ENCODE results near the gene PHF12. TPM values are rescaled to one million over a fixed set of nuclear protein-coding genes. Genes with fewer than 3 reads are reported as not detected.

PHF12 gene
- total RNA-seq, 1 donor from 2014 or later: 54.5 TPM

- Histone ChIP-seq H3K27ac (no peak overlapping the region), H3K4me3 (no peak overlapping the region), H3K4me1 (no peaks in the 10 kb centered on the region), H3K36me3 (no peaks in the 10 kb centered on the region), H3K9me3 (no peaks in the 10 kb centered on the region), H3K27me3 (no peaks in the 10 kb centered on the region)
- no peak for DNase-seq (ENCODE audit: extremely low spot score in 2 of 2)
- no peak for TF ChIP-seq POLR2AphosphoS5 (IDR thresholded peaks at IDR 0.05; ENCODE audit: insufficient read depth in 1 of 2, low read depth in 1 of 2)
- no peak for TF ChIP-seq CTCF (IDR thresholded peaks at IDR 0.05)
- TF ChIP-seq POLR2A (IDR thresholded peaks at IDR 0.05): no peak
- intact Hi-C loops (cut with DNase I): no loop called here
Measured at GRCh38 chr17:28996554-28997096, 45.3 kb upstream of the PHF12 start.

- H3K27ac ChIP-seq: no peak overlapping the region
- H3K4me3 ChIP-seq: no peak overlapping the region
- TF ChIP-seq POLR2AphosphoS5 (IDR thresholded peaks at IDR 0.05; ENCODE audit: insufficient read depth in 1 of 2, low read depth in 1 of 2) (no peak), CTCF (IDR thresholded peaks at IDR 0.05) (no peak), POLR2A (IDR thresholded peaks at IDR 0.05) (no peak)
- H3K27me3 ChIP-seq: no peaks in the 10 kb centered on the region
- H3K9me3 ChIP-seq: no peaks in the 10 kb centered on the region
- no peaks in the 10 kb centered on the region for H3K4me1 ChIP-seq
- intact Hi-C loops (cut with DNase I): no loop called here
- no peak for DNase-seq (ENCODE audit: extremely low spot score in 2 of 2)
- no peaks in the 10 kb centered on the region for H3K36me3 ChIP-seq
Measured at GRCh38 chr17:28993645-28994426, 42.5 kb upstream of the PHF12 start.

- intact Hi-C loops (cut with DNase I): no loop called here
- DNase-seq (ENCODE audit: extremely low spot score in 2 of 2): no peak
- no peaks in the 10 kb centered on the region for H3K27me3 ChIP-seq
Measured at GRCh38 chr17:28992625-28993600, 41.6 kb upstream of the PHF12 start.

GRCh38 chr17:28992185-28992584, 40.9 kb upstream of the PHF12 start:
- Histone ChIP-seq H3K4me1 (no peaks in the 10 kb centered on the region), H3K27me3 (no peaks in the 10 kb centered on the region), H3K4me3 (no peak overlapping the region), H3K27ac (no peak overlapping the region), H3K36me3 (no peaks in the 10 kb centered on the region), H3K9me3 (no peaks in the 10 kb centered on the region)
- TF ChIP-seq POLR2AphosphoS5 (IDR thresholded peaks at IDR 0.05; ENCODE audit: insufficient read depth in 1 of 2, low read depth in 1 of 2) (no peak), CTCF (IDR thresholded peaks at IDR 0.05) (no peak), POLR2A (IDR thresholded peaks at IDR 0.05) (no peak)
- intact Hi-C loops (cut with DNase I): no loop called here
- no peak for DNase-seq (ENCODE audit: extremely low spot score in 2 of 2)

More at GRCh38 chr17:28992625-28993600, 41.6 kb upstream of the PHF12 start:
- no peak for TF ChIP-seq POLR2AphosphoS5 (IDR thresholded peaks at IDR 0.05; ENCODE audit: insufficient read depth in 1 of 2, low read depth in 1 of 2)
- no peak for TF ChIP-seq POLR2A (IDR thresholded peaks at IDR 0.05)
- TF ChIP-seq CTCF (IDR thresholded peaks at IDR 0.05): no peak
- Histone ChIP-seq H3K27ac (no peak overlapping the region), H3K4me3 (no peak overlapping the region), H3K36me3 (no peaks in the 10 kb centered on the region), H3K9me3 (no peaks in the 10 kb centered on the region), H3K4me1 (no peaks in the 10 kb centered on the region)
